ENCODE results near the gene ZEB2. TPM values are rescaled to one million over a fixed set of nuclear protein-coding genes. Genes with fewer than 3 reads are reported as not detected.

ZEB2 gene
- total and polyA plus RNA-seq, 7 donors: 8.1 to 70.6 (median 51.0) TPM

DNA sequence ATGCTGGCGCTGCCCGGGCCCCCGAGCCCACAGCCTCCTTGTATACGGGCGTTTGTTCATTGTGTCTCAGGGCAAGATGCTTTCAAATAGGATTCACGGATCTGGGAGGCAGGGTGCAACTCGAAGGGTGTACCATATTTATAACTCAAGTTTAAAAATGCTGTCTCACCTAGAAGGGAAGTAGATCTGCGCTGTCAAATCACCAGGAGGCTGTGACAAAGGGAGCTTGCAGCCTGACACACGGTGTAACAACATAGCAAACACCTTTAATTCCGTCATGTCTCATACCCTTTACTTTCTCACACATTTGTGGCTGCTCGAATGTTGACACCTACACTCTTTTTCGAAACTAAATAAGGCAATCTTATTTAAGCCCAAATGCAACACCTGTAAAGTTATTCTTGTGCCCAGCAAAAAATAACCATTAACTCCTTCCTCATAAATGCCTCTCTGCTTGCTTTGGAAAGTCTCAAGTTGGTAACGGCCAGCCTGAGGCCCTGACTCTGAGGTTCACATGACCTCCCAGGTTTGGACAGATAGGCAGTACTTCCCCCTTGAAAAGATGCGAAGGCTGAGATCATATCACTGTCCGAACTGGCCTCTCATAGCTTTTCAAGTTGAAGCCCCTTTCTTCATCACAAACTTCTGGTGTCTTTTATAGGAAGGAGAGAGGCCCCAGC lies 11.6 kb downstream of the ZEB2 start:
- Histone ChIP-seq H3K36me3 (no peaks in the 10 kb centered on the region), H3K4me3 (peak overlapping the region in 1 of 4 donors; percentile 0), H3K4me1 (peaks cover 0 to 18% (median 6%) of the 10 kb centered on the region in 4 donors), H3K27me3 (no peaks in the 10 kb centered on the region), H3K27ac (peak overlapping the region; percentile 81 to 86 (median 86)), H3K9me3 (no peaks in the 10 kb centered on the region)
- intact Hi-C loops (cut with DNase I): loop anchor here (10.0 kb wide), 1 partner anchor 1074 kb away; no protein-coding TSS in a partner anchor
- DNase-seq: no peak
- WGBS, 2 donors: 45 to 48% methylated on average over 15 of the region's 15 CpGs
- TF ChIP-seq POLR2A (IDR thresholded peaks at IDR 0.05) (no peak), CTCF (IDR thresholded peaks at IDR 0.05) (no peak), POLR2AphosphoS5 (IDR thresholded peaks at IDR 0.05) (no peak), EP300 (IDR thresholded peaks at IDR 0.05) (no peak)

DNA sequence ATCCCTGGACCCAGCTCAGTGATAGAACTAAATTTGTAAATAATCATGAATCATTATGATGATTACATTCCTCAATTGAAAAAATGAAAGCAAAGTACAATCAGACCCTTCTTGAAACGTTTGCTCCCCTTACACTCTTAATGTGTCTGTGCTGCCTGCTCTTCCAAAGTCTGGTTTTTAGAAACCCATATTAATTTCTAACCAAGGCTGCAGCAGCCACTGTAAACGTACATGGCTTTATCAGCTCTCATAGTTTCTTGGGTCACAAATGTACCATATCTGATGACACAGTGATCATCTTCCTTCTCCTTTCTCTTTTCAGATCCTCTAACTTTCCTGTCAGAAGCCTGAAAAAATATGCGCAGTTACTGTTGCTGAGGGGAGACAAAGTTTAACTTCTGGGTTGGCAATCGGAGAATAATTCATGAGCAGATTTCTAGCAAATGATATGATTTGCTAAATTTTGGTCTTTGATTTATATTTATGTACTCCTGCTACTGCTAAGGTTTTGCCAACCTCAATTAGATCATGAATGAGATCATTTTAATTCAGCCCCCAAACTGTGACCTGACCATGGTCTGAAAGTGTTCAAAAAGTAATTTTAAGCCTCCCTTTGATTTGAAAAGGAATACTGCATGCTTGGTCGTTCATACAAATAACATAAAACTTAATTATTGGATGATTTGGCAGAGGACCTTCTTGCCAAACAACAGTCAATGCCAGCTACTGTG lies 12.3 kb downstream of the ZEB2 start:
- peaks cover 0 to 22% (median 6%) of the 10 kb centered on the region in 4 donors for H3K4me1 ChIP-seq
- no peak for DNase-seq
- H3K4me3 ChIP-seq: peak overlapping the region in 1 of 4 donors; percentile 0
- intact Hi-C loops (cut with DNase I): loop anchor here (10.0 kb wide), 1 partner anchor 1073 kb away; no protein-coding TSS in a partner anchor
- H3K36me3 ChIP-seq: no peaks in the 10 kb centered on the region
- no peaks in the 10 kb centered on the region for H3K9me3 ChIP-seq
- no peak for TF ChIP-seq CTCF (IDR thresholded peaks at IDR 0.05)
- peak in 1 of 4 donors; percentile 6 for TF ChIP-seq POLR2AphosphoS5 (IDR thresholded peaks at IDR 0.05)
- 38 to 39% methylated on average over 5 of the region's 5 CpGs for WGBS, 2 donors
- peak overlapping the region; percentile 81 to 86 (median 86) for H3K27ac ChIP-seq
- H3K27me3 ChIP-seq: no peaks in the 10 kb centered on the region

GRCh38 chr2:144505245-144505831 lies 14.6 kb downstream of the ZEB2 start:
- Histone ChIP-seq H3K4me1 (peaks cover 0 to 22% (median 6%) of the 10 kb centered on the region in 4 donors), H3K36me3 (no peaks in the 10 kb centered on the region), H3K9me3 (no peaks in the 10 kb centered on the region), H3K27me3 (no peaks in the 10 kb centered on the region), H3K27ac (peak overlapping the region; percentile 41 to 85 (median 58)), H3K4me3 (no peak overlapping the region)
- no peak for DNase-seq
- WGBS, 2 donors: 33 to 39% methylated on average over 2 of the region's 2 CpGs
- intact Hi-C loops (cut with DNase I): loop anchor here (10.0 kb wide), 1 partner anchor 1071 kb away; no protein-coding TSS in a partner anchor
- no peak for TF ChIP-seq EP300 (IDR thresholded peaks at IDR 0.05)
- TF ChIP-seq POLR2AphosphoS5 (IDR thresholded peaks at IDR 0.05): no peak
- no peak for TF ChIP-seq CTCF (IDR thresholded peaks at IDR 0.05)
- no peak for TF ChIP-seq POLR2A (IDR thresholded peaks at IDR 0.05)

- no peaks in the 10 kb centered on the region for H3K36me3 ChIP-seq
- WGBS, 2 donors: 42 to 64% methylated on average over 6 of the region's 6 CpGs
- intact Hi-C loops (cut with DNase I): loop anchor here (10.0 kb wide), 1 partner anchor 1069 kb away; no protein-coding TSS in a partner anchor
- TF ChIP-seq POLR2AphosphoS5 (IDR thresholded peaks at IDR 0.05) (no peak), CTCF (IDR thresholded peaks at IDR 0.05) (no peak), EP300 (IDR thresholded peaks at IDR 0.05) (no peak), POLR2A (IDR thresholded peaks at IDR 0.05) (no peak)
- peaks cover 0 to 22% (median 6%) of the 10 kb centered on the region in 4 donors for H3K4me1 ChIP-seq
- DNase-seq: no peak
- peak overlapping the region; percentile 41 to 85 (median 58) for H3K27ac ChIP-seq
- H3K27me3 ChIP-seq: no peaks in the 10 kb centered on the region
- H3K9me3 ChIP-seq: no peaks in the 10 kb centered on the region
- H3K4me3 ChIP-seq: no peak overlapping the region
Observed at GRCh38 chr2:144504218-144504641, 15.7 kb downstream of the ZEB2 start.

Measured in sigmoid colon (tissue), 7 donors.